Mesangial cell (primary cell): Measurements from ENCODE around the gene IL31. TPM values are rescaled to one million over a fixed set of nuclear protein-coding genes. Genes with fewer than 3 reads are reported as not detected.

ENCODE experiments used
- total RNA-seq: library from RNA; depleted of rRNA; stranded (reverse); fragments of >200 nt; gene quantifications from 2 replicates; pipeline ENCODE4 v1.2.3, GENCODE V29; 2015

The IL31 gene
- total RNA-seq: not detected in 2 replicates

GRCh38 chr12:122174155-122174845, at the start of gene IL31:
Gene IL31, minus strand, starts transcription at chr12:122174221. Its CDS starts 49 bp downstream, at chr12:122174172.

GRCh38 chr12:122203301-122204166, 29.5 kb upstream of the IL31 start, which contains the start of gene B3GNT4:
Gene B3GNT4, plus strand, starts transcription at chr12:122203709. Its CDS starts 910 bp downstream, at chr12:122204619.

GRCh38 chr12:122182887-122183587, 9.0 kb upstream of the IL31 start, which contains the start of gene LRRC43:
Gene LRRC43, plus strand, starts transcription at chr12:122183123. Its CDS starts 22 bp downstream, at chr12:122183145.

Other genes starting within 250 kb of the IL31 start
- 8.3 and 20.8 TPM in 2 replicates for gene BCL7A, start 152.3 kb downstream of the IL31 start, total RNA-seq
- 36.2 and 58.2 TPM in 2 replicates for gene MLXIP, start 95.5 kb downstream of the IL31 start, total RNA-seq
- 0.49 and 3.7 TPM in 2 replicates for gene LRRC43, start 8.9 kb upstream of the IL31 start, total RNA-seq
- 0.49 and 2.0 TPM in 2 replicates for gene B3GNT4, start 29.5 kb upstream of the IL31 start, total RNA-seq
- 72.6 and 72.8 TPM in 2 replicates for gene DIABLO, start 51.8 kb upstream of the IL31 start, total RNA-seq
- 15.0 and 15.3 TPM in 2 replicates for gene VPS33A, start 92.3 kb upstream of the IL31 start, total RNA-seq
- gene CLIP1, start 248.4 kb upstream of the IL31 start, total RNA-seq: 29.8 and 37.8 TPM in 2 replicates